GM20000 (cell line): ENCODE measurements around the gene MARCHF2.
A peak's percentile ranks its signal among the peaks of the same experiment; 100 is the strongest.
"Not testable (repeated sequence)": the region's sequence is repeated elsewhere in the genome, so short reads cannot be mapped to it uniquely, and the experiment has no call there.

Experiments used
- DNase-seq: peaks from one replicate; pipeline ENCODE4 v3.0.0; 2012; ENCODE audit warnings: low spot score
- CTCF ChIP-seq: IDR thresholded peaks from 2 replicates; pipeline ENCODE4 v1.5.1; 2012; ENCODE audit warnings: mild to moderate bottlenecking, control low read depth; ENCODE audit errors: extremely low read depth, missing control alignments

The MARCHF2 gene

GRCh38 chr19:8371011-8371804 lies 41.9 kb upstream of the MARCHF2 start:
- no peak for DNase-seq
- TF ChIP-seq CTCF, result no peak

- TF ChIP-seq CTCF, result no peak
- peak; percentile 16 for DNase-seq
These were observed 39.0 kb upstream of the MARCHF2 start for GRCh38 chr19:8373867-8374813.

- DNase-seq, result not testable (repeated sequence)
These were observed 37.3 kb upstream of the MARCHF2 start for GRCh38 chr19:8375766-8376165.

GRCh38 chr19:8376373-8376974 lies 36.6 kb upstream of the MARCHF2 start:
- not testable (repeated sequence) for DNase-seq

GRCh38 chr19:8377598-8377997 lies 35.5 kb upstream of the MARCHF2 start:
- no peak for TF ChIP-seq CTCF
- peak; percentile 7 for DNase-seq

GRCh38 chr19:8379156-8379891 lies 33.8 kb upstream of the MARCHF2 start:
- not testable (repeated sequence) for DNase-seq

- DNase-seq, result not testable (repeated sequence)
These were observed 28.5 kb upstream of the MARCHF2 start for GRCh38 chr19:8384569-8384968.

- DNase-seq, result not testable (repeated sequence)
These were observed 28.0 kb upstream of the MARCHF2 start for GRCh38 chr19:8385103-8385502.

- DNase-seq, result not testable (repeated sequence)
These were observed 27.5 kb upstream of the MARCHF2 start for GRCh38 chr19:8385566-8385965.

GRCh38 chr19:8386419-8386818 lies 26.7 kb upstream of the MARCHF2 start:
- DNase-seq, result not testable (repeated sequence)

GRCh38 chr19:8386990-8387389 lies 26.1 kb upstream of the MARCHF2 start:
- no peak for DNase-seq
- no peak for TF ChIP-seq CTCF
